WTC11 (cell line): Measurements from ENCODE around the gene AP1G1. TPM values are rescaled to one million over a fixed set of nuclear protein-coding genes. Genes with fewer than 3 reads are reported as not detected.

Experiments
- ATAC-seq: fragments of 200-7000 bp; cut with Tn5 transposase; 2 replicates; pipeline ENCODE4 v1.10.0; 2021; ENCODE audit warnings: mild to moderate bottlenecking, moderate library complexity
- CTCF ChIA-PET: fragments of 300-600 bp; sonication (Branson Sonifier 250); formaldehyde crosslinking; loops from one replicate; lab custom pipeline; 2021; ENCODE audit warnings: antibody characterized with exemption; lab: Charles Lee
- POLR2A ChIA-PET: fragments of 350-600 bp; sonication (Branson Sonifier 250); formaldehyde crosslinking; loops from one replicate; lab custom pipeline; 2021; ENCODE audit warnings: antibody characterized with exemption; lab: Charles Lee
- DNase-seq: peaks from one replicate; pipeline ENCODE4 v3.0.0; 2021; ENCODE audit warnings: low spot score
- H3K27ac Mint-ChIP-seq: 2 replicates; pipeline ENCODE4 v1.8.0; 2021; ENCODE audit warnings: mixed read lengths
- H3K27me3 Mint-ChIP-seq: 2 replicates; pipeline ENCODE4 v1.8.0; 2021; ENCODE audit warnings: low read depth, mild to moderate bottlenecking, moderate library complexity, mixed read lengths
- H3K36me3 Mint-ChIP-seq: 2 replicates; pipeline ENCODE4 v1.8.0; 2021; ENCODE audit warnings: mixed read lengths
- H3K4me1 Mint-ChIP-seq: 2 replicates; pipeline ENCODE4 v1.8.0; 2022; ENCODE audit warnings: mixed read lengths
- H3K4me3 Mint-ChIP-seq: 2 replicates; pipeline ENCODE4 v1.8.0; 2021; ENCODE audit warnings: mild to moderate bottlenecking, moderate library complexity, mixed read lengths
- H3K9me3 Mint-ChIP-seq: 2 replicates; pipeline ENCODE4 v1.8.0; 2021; ENCODE audit warnings: mixed read lengths
- CREM ChIP-seq: sonication (generic); formaldehyde crosslinking; IDR thresholded peaks from 2 replicates; pipeline ENCODE4 v1.8.1; 2022; ENCODE audit warnings: mild to moderate bottlenecking, missing genetic modification reagents, moderate library complexity
- ESRRA ChIP-seq: sonication (generic); formaldehyde crosslinking; IDR thresholded peaks from 2 replicates; pipeline ENCODE4 v1.8.1; 2022; ENCODE audit warnings: mild to moderate bottlenecking, missing genetic modification reagents, borderline replicate concordance
- ETV6 ChIP-seq: sonication (generic); formaldehyde crosslinking; IDR thresholded peaks from 2 replicates; pipeline ENCODE4 v1.8.1; 2022; ENCODE audit warnings: mild to moderate bottlenecking, missing genetic modification reagents
- HMGA2 ChIP-seq: fragments of 250-450 bp; sonication (Bioruptor Pico); IDR thresholded peaks from 2 replicates; pipeline ENCODE4 v1.4.0; 2021; ENCODE audit warnings: mild to moderate bottlenecking, moderate library complexity
- RELA ChIP-seq: sonication (generic); formaldehyde crosslinking; IDR thresholded peaks from 2 replicates; pipeline ENCODE4 v1.8.1; 2022; ENCODE audit warnings: missing genetic modification reagents, mild to moderate bottlenecking, borderline replicate concordance
- TEAD1 ChIP-seq: sonication (generic); formaldehyde crosslinking; IDR thresholded peaks from 2 replicates; pipeline ENCODE4 v1.8.0; 2022; ENCODE audit warnings: mild to moderate bottlenecking, missing genetic modification reagents
- TP53 ChIP-seq: sonication (generic); formaldehyde crosslinking; IDR thresholded peaks from 2 replicates; pipeline ENCODE4 v1.8.1; 2023; ENCODE audit warnings: mild to moderate bottlenecking, missing genetic modification reagents
- ZNF416 ChIP-seq: fragments of 250-450 bp; sonication (Bioruptor Pico); IDR thresholded peaks from 2 replicates; pipeline ENCODE4 v1.9.0; 2021; ENCODE audit warnings: mild to moderate bottlenecking, inconsistent platforms
- total RNA-seq: library from RNA; stranded (reverse); gene quantifications from 3 replicates; pipeline ENCODE4 v1.2.3, GENCODE V29; 2021
- TF ChIP-seq, protein P1 (sequence below): sonication (generic); formaldehyde crosslinking; IDR thresholded peaks from 2 replicates; pipeline ENCODE4 v1.8.1; 2023; ENCODE audit warnings: mild to moderate bottlenecking, missing genetic modification reagents
- TF ChIP-seq, protein P2 (sequence below): sonication (generic); formaldehyde crosslinking; IDR thresholded peaks from 2 replicates; pipeline ENCODE4 v1.8.1; 2022; ENCODE audit warnings: missing genetic modification reagents, borderline replicate concordance
- TF ChIP-seq, protein P3 (sequence below): sonication (generic); formaldehyde crosslinking; conservative IDR thresholded peaks from 2 replicates; pipeline ENCODE4 v1.8.1; 2022; ENCODE audit warnings: mild to moderate bottlenecking, missing genetic modification reagents
- TF ChIP-seq, protein P4 (sequence below): fragments of 250-450 bp; sonication (Bioruptor Pico); IDR thresholded peaks from 2 replicates; pipeline ENCODE4 v1.9.0; 2021; ENCODE audit warnings: mild to moderate bottlenecking
- TF ChIP-seq, protein P5 (sequence below): sonication (generic); formaldehyde crosslinking; IDR thresholded peaks from 2 replicates; pipeline ENCODE4 v1.8.1; 2023; ENCODE audit warnings: mild to moderate bottlenecking, missing genetic modification reagents, borderline replicate concordance
- TF ChIP-seq, protein P6 (sequence below): fragments of 200-600 bp; IDR thresholded peaks from 2 replicates; pipeline ENCODE4 v1.8.0; 2022; ENCODE audit warnings: antibody characterized with exemption
- TF ChIP-seq, protein P7 (sequence below): sonication (generic); formaldehyde crosslinking; IDR thresholded peaks from 2 replicates; pipeline ENCODE4 v1.8.0; 2022; ENCODE audit warnings: mild to moderate bottlenecking, missing genetic modification reagents
- TF ChIP-seq, protein P8 (sequence below): sonication (generic); formaldehyde crosslinking; IDR thresholded peaks from 2 replicates; pipeline ENCODE4 v1.8.0; 2022; ENCODE audit warnings: mild to moderate bottlenecking, missing genetic modification reagents
- TF ChIP-seq, protein P9 (sequence below): fragments of 250-450 bp; sonication (Bioruptor Pico); conservative IDR thresholded peaks from 2 replicates; pipeline ENCODE4 v1.9.0; 2021; ENCODE audit warnings: mild to moderate bottlenecking
- TF ChIP-seq, protein P10 (sequence below): sonication (generic); formaldehyde crosslinking; IDR thresholded peaks from 2 replicates; pipeline ENCODE4 v1.8.0; 2023; ENCODE audit warnings: missing genetic modification reagents, mild to moderate bottlenecking, borderline replicate concordance

AP1G1 gene
- total RNA-seq, 1 experiment from 2014 or later, result 72.4 TPM

DNA sequence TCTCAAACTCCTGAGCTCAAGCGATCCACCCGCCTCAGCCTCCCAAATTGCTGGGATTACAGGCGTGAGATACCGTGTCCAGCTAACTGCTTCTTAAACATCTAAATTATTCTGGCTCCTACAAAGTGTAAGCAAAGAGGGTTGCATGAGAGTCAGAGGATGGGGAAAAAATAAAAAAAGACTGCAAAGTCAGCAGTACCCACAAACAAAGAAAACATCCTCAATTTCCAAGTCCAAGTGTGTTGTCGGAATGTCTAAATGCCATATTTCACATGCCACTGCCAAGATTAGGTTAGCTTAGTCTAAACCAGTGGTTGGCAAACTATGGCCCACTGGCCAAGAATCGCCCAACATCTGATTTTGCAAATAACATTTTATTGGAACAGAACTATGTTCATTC, 71.1 kb downstream of the AP1G1 start:
- POLR2A ChIA-PET, result no interaction called here

More for the DNA sequence above, 71.1 kb downstream of the AP1G1 start:
- DNase-seq (no peak), ATAC-seq (no peak)
- H3K4me1 Mint-ChIP-seq, result no peaks in the 10 kb centered on the region
- no peak overlapping the region for H3K4me3 Mint-ChIP-seq
- no peaks in the 10 kb centered on the region for H3K27me3 Mint-ChIP-seq
- H3K27ac Mint-ChIP-seq, result no peak overlapping the region
- TF ChIP-seq ESRRA (CRISPR knock-in tag) (no peak), ETV6 (no peak), TP53 (CRISPR knock-in tag) (no peak), RELA (CRISPR knock-in tag) (no peak), CREM (CRISPR knock-in tag) (no peak), ZNF416 (CRISPR knock-in tag) (no peak), HMGA2 (no peak), TEAD1 (CRISPR knock-in tag) (no peak)
- TF ChIP-seq, protein P1, sequence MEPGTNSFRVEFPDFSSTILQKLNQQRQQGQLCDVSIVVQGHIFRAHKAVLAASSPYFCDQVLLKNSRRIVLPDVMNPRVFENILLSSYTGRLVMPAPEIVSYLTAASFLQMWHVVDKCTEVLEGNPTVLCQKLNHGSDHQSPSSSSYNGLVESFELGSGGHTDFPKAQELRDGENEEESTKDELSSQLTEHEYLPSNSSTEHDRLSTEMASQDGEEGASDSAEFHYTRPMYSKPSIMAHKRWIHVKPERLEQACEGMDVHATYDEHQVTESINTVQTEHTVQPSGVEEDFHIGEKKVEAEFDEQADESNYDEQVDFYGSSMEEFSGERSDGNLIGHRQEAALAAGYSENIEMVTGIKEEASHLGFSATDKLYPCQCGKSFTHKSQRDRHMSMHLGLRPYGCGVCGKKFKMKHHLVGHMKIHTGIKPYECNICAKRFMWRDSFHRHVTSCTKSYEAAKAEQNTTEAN (CRISPR knock-in tag), result no peak
- TF ChIP-seq, protein P2, sequence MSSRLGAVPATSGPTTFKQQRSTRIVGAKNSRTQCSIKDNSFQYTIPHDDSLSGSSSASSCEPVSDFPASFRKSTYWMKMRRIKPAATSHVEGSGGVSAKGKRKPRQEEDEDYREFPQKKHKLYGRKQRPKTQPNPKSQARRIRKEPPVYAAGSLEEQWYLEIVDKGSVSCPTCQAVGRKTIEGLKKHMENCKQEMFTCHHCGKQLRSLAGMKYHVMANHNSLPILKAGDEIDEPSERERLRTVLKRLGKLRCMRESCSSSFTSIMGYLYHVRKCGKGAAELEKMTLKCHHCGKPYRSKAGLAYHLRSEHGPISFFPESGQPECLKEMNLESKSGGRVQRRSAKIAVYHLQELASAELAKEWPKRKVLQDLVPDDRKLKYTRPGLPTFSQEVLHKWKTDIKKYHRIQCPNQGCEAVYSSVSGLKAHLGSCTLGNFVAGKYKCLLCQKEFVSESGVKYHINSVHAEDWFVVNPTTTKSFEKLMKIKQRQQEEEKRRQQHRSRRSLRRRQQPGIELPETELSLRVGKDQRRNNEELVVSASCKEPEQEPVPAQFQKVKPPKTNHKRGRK, result no peak
- TF ChIP-seq, protein P3, sequence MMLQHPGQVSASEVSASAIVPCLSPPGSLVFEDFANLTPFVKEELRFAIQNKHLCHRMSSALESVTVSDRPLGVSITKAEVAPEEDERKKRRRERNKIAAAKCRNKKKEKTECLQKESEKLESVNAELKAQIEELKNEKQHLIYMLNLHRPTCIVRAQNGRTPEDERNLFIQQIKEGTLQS (CRISPR knock-in tag), result no peak
- TF ChIP-seq, protein P4, sequence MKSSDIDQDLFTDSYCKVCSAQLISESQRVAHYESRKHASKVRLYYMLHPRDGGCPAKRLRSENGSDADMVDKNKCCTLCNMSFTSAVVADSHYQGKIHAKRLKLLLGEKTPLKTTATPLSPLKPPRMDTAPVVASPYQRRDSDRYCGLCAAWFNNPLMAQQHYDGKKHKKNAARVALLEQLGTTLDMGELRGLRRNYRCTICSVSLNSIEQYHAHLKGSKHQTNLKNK (CRISPR knock-in tag), result no peak
- TF ChIP-seq, protein P5, sequence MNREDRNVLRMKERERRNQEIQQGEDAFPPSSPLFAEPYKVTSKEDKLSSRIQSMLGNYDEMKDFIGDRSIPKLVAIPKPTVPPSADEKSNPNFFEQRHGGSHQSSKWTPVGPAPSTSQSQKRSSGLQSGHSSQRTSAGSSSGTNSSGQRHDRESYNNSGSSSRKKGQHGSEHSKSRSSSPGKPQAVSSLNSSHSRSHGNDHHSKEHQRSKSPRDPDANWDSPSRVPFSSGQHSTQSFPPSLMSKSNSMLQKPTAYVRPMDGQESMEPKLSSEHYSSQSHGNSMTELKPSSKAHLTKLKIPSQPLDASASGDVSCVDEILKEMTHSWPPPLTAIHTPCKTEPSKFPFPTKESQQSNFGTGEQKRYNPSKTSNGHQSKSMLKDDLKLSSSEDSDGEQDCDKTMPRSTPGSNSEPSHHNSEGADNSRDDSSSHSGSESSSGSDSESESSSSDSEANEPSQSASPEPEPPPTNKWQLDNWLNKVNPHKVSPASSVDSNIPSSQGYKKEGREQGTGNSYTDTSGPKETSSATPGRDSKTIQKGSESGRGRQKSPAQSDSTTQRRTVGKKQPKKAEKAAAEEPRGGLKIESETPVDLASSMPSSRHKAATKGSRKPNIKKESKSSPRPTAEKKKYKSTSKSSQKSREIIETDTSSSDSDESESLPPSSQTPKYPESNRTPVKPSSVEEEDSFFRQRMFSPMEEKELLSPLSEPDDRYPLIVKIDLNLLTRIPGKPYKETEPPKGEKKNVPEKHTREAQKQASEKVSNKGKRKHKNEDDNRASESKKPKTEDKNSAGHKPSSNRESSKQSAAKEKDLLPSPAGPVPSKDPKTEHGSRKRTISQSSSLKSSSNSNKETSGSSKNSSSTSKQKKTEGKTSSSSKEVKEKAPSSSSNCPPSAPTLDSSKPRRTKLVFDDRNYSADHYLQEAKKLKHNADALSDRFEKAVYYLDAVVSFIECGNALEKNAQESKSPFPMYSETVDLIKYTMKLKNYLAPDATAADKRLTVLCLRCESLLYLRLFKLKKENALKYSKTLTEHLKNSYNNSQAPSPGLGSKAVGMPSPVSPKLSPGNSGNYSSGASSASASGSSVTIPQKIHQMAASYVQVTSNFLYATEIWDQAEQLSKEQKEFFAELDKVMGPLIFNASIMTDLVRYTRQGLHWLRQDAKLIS (CRISPR knock-in tag), result no peak
- TF ChIP-seq, protein P6, sequence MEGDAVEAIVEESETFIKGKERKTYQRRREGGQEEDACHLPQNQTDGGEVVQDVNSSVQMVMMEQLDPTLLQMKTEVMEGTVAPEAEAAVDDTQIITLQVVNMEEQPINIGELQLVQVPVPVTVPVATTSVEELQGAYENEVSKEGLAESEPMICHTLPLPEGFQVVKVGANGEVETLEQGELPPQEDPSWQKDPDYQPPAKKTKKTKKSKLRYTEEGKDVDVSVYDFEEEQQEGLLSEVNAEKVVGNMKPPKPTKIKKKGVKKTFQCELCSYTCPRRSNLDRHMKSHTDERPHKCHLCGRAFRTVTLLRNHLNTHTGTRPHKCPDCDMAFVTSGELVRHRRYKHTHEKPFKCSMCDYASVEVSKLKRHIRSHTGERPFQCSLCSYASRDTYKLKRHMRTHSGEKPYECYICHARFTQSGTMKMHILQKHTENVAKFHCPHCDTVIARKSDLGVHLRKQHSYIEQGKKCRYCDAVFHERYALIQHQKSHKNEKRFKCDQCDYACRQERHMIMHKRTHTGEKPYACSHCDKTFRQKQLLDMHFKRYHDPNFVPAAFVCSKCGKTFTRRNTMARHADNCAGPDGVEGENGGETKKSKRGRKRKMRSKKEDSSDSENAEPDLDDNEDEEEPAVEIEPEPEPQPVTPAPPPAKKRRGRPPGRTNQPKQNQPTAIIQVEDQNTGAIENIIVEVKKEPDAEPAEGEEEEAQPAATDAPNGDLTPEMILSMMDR, result no peak
- TF ChIP-seq, protein P7, sequence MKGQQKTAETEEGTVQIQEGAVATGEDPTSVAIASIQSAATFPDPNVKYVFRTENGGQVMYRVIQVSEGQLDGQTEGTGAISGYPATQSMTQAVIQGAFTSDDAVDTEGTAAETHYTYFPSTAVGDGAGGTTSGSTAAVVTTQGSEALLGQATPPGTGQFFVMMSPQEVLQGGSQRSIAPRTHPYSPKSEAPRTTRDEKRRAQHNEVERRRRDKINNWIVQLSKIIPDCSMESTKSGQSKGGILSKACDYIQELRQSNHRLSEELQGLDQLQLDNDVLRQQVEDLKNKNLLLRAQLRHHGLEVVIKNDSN (CRISPR knock-in tag), result no peak
- TF ChIP-seq, protein P8, sequence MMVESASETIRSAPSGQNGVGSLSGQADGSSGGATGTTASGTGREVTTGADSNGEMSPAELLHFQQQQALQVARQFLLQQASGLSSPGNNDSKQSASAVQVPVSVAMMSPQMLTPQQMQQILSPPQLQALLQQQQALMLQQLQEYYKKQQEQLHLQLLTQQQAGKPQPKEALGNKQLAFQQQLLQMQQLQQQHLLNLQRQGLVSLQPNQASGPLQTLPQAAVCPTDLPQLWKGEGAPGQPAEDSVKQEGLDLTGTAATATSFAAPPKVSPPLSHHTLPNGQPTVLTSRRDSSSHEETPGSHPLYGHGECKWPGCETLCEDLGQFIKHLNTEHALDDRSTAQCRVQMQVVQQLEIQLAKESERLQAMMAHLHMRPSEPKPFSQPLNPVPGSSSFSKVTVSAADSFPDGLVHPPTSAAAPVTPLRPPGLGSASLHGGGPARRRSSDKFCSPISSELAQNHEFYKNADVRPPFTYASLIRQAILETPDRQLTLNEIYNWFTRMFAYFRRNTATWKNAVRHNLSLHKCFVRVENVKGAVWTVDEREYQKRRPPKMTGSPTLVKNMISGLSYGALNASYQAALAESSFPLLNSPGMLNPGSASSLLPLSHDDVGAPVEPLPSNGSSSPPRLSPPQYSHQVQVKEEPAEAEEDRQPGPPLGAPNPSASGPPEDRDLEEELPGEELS (CRISPR knock-in tag), result no peak
- TF ChIP-seq, protein P9, sequence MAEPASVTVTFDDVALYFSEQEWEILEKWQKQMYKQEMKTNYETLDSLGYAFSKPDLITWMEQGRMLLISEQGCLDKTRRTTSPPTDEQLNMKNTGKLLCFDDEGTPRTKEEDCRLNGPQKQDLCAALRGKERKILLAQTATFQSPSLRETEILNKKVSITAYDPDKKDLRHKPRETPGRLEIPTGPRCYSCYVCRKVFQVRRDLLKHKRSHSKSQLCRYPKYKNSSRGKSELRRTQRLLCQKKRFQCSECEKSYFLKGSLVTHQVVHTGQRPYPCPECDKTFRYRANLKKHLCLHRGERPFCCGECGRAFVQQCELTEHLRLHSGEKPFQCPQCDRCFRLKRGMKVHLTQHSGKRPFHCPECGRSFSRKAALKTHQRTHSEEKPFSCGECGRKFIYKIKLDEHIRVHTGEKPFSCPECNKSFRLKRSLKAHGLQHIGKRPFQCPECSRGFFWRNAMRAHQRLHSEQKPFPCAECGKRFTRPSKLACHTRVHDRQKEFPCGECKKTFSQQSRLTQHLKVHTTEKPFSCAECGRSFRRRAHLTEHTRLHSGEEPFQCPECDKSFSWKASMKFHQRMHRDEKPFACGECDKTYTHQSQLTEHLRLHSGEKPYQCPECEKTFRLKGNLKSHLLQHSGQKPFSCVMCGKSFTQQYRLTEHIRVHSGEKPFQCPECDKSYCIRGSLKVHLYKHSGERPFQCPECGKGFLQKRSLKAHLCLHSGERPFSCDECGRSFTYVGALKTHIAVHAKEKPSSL, result no peak
- TF ChIP-seq, protein P10, sequence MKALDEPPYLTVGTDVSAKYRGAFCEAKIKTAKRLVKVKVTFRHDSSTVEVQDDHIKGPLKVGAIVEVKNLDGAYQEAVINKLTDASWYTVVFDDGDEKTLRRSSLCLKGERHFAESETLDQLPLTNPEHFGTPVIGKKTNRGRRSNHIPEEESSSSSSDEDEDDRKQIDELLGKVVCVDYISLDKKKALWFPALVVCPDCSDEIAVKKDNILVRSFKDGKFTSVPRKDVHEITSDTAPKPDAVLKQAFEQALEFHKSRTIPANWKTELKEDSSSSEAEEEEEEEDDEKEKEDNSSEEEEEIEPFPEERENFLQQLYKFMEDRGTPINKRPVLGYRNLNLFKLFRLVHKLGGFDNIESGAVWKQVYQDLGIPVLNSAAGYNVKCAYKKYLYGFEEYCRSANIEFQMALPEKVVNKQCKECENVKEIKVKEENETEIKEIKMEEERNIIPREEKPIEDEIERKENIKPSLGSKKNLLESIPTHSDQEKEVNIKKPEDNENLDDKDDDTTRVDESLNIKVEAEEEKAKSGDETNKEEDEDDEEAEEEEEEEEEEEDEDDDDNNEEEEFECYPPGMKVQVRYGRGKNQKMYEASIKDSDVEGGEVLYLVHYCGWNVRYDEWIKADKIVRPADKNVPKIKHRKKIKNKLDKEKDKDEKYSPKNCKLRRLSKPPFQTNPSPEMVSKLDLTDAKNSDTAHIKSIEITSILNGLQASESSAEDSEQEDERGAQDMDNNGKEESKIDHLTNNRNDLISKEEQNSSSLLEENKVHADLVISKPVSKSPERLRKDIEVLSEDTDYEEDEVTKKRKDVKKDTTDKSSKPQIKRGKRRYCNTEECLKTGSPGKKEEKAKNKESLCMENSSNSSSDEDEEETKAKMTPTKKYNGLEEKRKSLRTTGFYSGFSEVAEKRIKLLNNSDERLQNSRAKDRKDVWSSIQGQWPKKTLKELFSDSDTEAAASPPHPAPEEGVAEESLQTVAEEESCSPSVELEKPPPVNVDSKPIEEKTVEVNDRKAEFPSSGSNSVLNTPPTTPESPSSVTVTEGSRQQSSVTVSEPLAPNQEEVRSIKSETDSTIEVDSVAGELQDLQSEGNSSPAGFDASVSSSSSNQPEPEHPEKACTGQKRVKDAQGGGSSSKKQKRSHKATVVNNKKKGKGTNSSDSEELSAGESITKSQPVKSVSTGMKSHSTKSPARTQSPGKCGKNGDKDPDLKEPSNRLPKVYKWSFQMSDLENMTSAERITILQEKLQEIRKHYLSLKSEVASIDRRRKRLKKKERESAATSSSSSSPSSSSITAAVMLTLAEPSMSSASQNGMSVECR (CRISPR knock-in tag), result no peak
- CTCF ChIA-PET, result no interaction called here
- H3K36me3 Mint-ChIP-seq, result peaks cover 62% of the 10 kb centered on the region
- H3K9me3 Mint-ChIP-seq, result no peaks in the 10 kb centered on the region
